ENCODE results near the gene PPM1N. TPM values are rescaled to one million over a fixed set of nuclear protein-coding genes. Genes with fewer than 3 reads are reported as not detected.

The PPM1N gene
- total RNA-seq, 1 donor, result 0.36 TPM

DNA sequence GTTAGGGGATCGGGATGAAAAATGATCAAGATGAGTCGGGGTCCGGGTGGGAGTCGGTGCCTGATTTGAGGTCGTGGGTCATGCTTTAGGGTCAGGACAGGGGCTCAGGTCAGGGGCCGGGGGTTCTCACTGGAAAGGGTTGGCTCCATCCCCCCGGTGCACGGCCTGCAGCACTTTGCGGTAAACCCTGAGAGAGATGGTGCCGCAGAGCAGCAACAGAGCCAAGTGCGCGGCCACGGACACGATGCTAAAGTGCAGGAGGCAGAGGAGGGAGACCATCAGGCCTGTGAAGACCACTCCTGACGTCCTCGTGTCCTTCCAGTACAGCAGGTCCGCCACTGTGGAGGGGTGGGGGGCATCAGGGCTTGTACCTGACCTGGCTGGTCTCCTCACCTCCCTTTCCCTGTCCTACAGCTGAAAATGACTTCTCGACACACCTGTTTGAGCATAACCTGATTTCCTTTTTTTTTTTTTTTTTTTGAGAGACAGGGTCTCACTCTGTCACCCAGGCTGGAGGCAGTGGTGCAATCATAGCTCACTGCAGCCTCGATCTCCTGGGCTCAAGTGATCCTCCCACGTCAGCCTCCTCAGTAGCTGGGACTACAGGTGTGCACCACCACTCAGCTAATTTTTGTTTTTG, 8.9 kb upstream of the PPM1N start:
- no peaks in the 10 kb centered on the region for H4K20me1 ChIP-seq (ENCODE audit: insufficient read depth, low read length)
- no peak for DNase-seq (ENCODE audit: insufficient read length, low spot score, missing footprints)
- H3K36me3 ChIP-seq (ENCODE audit: insufficient read depth, low read length), result no peaks in the 10 kb centered on the region
- H3K9me3 ChIP-seq (ENCODE audit: low read depth, low read length), result no peaks in the 10 kb centered on the region
- H3K27me3 ChIP-seq (ENCODE audit: insufficient read depth, low read length), result no peaks in the 10 kb centered on the region
- no peak overlapping the region for H2AFZ ChIP-seq (ENCODE audit: low read length)
- no peak overlapping the region for H3K4me3 ChIP-seq (ENCODE audit: insufficient read depth, low read length)
- no peak overlapping the region for H3K4me2 ChIP-seq (ENCODE audit: insufficient read depth, low read length)
- TF ChIP-seq, protein P1, sequence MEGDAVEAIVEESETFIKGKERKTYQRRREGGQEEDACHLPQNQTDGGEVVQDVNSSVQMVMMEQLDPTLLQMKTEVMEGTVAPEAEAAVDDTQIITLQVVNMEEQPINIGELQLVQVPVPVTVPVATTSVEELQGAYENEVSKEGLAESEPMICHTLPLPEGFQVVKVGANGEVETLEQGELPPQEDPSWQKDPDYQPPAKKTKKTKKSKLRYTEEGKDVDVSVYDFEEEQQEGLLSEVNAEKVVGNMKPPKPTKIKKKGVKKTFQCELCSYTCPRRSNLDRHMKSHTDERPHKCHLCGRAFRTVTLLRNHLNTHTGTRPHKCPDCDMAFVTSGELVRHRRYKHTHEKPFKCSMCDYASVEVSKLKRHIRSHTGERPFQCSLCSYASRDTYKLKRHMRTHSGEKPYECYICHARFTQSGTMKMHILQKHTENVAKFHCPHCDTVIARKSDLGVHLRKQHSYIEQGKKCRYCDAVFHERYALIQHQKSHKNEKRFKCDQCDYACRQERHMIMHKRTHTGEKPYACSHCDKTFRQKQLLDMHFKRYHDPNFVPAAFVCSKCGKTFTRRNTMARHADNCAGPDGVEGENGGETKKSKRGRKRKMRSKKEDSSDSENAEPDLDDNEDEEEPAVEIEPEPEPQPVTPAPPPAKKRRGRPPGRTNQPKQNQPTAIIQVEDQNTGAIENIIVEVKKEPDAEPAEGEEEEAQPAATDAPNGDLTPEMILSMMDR (IDR thresholded peaks at IDR 0.05; ENCODE audit: extremely low read depth, low read depth, low read length), result no peak
- no peak overlapping the region for H3K27ac ChIP-seq (ENCODE audit: low read depth, low read length)
- H3K79me2 ChIP-seq (ENCODE audit: insufficient read depth, low read length), result no peaks in the 10 kb centered on the region
- peaks cover 9% of the 10 kb centered on the region for H3K4me1 ChIP-seq (ENCODE audit: insufficient read depth, low read length)

DNA sequence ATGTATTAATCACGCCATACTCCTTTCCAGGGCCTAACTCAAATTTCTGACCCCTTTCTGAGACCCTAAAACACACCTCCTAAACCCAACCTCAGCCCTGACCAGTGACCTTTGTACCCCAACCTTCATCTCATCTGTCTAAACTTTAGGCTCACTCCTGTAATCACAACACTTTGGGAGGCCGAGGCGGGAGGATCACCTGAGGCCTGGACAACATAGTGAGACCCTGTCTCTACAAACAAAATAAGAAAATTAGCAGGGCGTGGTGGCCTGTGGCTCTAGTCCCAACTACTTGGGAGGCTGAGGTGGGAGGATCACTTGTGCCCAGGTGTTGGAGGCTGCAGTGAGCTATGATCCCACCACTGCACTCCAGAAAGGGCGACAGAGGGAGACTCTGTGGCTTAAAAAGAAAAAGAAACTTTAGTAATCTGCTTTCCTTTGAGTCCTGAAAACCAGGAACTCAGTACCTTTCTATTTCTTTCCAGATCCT, 6.1 kb upstream of the PPM1N start:
- Histone ChIP-seq H2AFZ (ENCODE audit: low read length) (no peak overlapping the region), H3K27ac (ENCODE audit: low read depth, low read length) (no peak overlapping the region), H3K4me2 (ENCODE audit: insufficient read depth, low read length) (peak overlapping the region; percentile 79), H3K4me1 (ENCODE audit: insufficient read depth, low read length) (peaks cover 14% of the 10 kb centered on the region), H3K79me2 (ENCODE audit: insufficient read depth, low read length) (no peaks in the 10 kb centered on the region), H3K4me3 (ENCODE audit: insufficient read depth, low read length) (peak overlapping the region; percentile 79), H3K27me3 (ENCODE audit: insufficient read depth, low read length) (peaks cover 16% of the 10 kb centered on the region), H3K9me3 (ENCODE audit: low read depth, low read length) (no peaks in the 10 kb centered on the region), H3K36me3 (ENCODE audit: insufficient read depth, low read length) (no peaks in the 10 kb centered on the region), H4K20me1 (ENCODE audit: insufficient read depth, low read length) (peaks cover 6% of the 10 kb centered on the region)
- DNase-seq (ENCODE audit: insufficient read length, low spot score, missing footprints), result no peak
- TF ChIP-seq, protein P1 (IDR thresholded peaks at IDR 0.05; ENCODE audit: extremely low read depth, low read depth, low read length), result no peak

DNA sequence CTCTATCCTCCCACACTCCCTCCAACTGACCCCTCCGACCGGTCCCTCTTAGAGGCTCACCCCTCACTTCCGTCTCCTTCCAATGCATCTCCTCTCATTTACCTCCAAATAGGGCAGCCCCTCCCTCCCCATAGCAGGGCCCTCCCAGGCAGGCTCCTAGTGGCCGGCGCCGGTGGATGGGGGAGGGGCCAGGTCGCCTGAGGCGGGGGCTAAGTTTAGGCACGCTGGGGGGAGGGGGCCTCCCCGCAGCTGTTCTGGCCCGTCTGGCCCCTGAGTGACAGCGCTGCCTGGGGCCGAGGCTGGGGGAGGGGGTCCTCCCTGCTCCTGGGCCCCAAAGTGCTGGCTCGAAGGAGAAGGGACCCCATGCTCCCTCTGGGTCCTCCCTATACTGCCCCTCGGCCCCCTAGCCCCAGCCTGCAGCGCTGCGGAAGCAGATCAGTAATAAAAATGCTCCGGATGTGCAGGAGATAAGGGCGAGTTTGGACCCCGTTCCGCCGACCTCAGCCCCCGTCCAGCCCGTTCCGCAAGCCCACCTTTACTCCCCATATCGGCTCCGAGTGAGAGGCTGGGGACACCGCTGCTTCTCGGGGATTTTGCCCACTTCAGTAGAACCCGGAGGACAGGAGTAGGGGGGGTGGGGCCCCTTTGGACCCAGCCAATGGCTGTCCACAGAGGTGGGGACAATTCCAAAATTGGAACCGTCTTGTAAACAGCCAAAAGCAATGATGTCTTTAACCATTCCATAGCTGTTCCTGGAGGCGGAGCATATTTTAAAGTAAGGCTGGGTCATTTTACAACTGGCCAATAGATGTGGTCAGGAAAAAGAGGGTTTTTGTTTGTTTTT, 5.4 kb upstream of the PPM1N start:
- H3K36me3 ChIP-seq (ENCODE audit: insufficient read depth, low read length), result no peaks in the 10 kb centered on the region
- H3K9me3 ChIP-seq (ENCODE audit: low read depth, low read length), result no peaks in the 10 kb centered on the region
- peak; percentile 97 for DNase-seq (ENCODE audit: insufficient read length, low spot score, missing footprints)
- peak overlapping the region; percentile 93 for H2AFZ ChIP-seq (ENCODE audit: low read length)
- TF ChIP-seq, protein P1 (IDR thresholded peaks at IDR 0.05; ENCODE audit: extremely low read depth, low read depth, low read length), result no peak
- no peaks in the 10 kb centered on the region for H3K79me2 ChIP-seq (ENCODE audit: insufficient read depth, low read length)
- peaks cover 21% of the 10 kb centered on the region for H3K27me3 ChIP-seq (ENCODE audit: insufficient read depth, low read length)
- H3K4me1 ChIP-seq (ENCODE audit: insufficient read depth, low read length), result peaks cover 14% of the 10 kb centered on the region
- H4K20me1 ChIP-seq (ENCODE audit: insufficient read depth, low read length), result peaks cover 6% of the 10 kb centered on the region
- peak overlapping the region; percentile 79 for H3K4me2 ChIP-seq (ENCODE audit: insufficient read depth, low read length)
- H3K4me3 ChIP-seq (ENCODE audit: insufficient read depth, low read length), result peak overlapping the region; percentile 79
- no peak overlapping the region for H3K27ac ChIP-seq (ENCODE audit: low read depth, low read length)
